GM12873 (cell line): ENCODE results near the gene CALML3.

ENCODE experiments used
- CTCF ChIP-seq: IDR thresholded peaks from 2 replicates; pipeline ENCODE4 v1.5.1; 2012; ENCODE audit warnings: low read depth, mild to moderate bottlenecking, moderate library complexity, low read length, control low read depth; ENCODE audit not compliant: insufficient read depth; ENCODE audit errors: missing control alignments

CALML3 gene

DNA sequence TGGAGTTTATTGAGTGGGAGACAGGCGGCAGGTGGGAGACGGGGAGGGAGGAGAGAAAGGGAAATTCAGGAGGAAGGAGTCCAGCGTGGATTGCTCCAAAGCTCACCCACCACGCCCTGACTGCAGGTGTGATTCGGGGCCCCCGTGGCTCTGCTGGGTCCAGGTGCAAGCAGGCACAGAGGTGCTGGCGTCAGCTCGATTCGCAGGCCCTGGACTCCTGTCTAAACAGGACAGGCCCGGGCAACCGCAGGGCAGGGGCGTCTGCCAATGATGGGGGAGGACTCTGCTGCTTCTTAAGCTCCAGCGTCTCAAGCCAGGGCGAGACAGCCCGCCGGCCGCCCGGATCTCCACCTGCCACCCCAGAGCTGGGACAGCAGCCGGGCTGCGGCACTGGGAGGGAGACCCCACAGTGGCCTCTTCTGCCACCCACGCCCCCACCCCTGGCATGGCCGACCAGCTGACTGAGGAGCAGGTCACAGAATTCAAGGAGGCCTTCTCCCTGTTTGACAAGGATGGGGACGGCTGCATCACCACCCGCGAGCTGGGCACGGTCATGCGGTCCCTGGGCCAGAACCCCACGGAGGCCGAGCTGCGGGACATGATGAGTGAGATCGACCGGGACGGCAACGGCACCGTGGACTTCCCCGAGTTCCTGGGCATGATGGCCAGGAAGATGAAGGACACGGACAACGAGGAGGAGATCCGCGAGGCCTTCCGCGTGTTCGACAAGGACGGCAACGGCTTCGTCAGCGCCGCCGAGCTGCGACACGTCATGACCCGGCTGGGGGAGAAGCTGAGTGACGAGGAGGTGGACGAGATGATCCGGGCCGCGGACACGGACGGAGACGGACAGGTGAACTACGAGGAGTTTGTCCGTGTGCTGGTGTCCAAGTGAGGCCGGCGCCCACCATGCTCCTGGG lies at the start of gene CALML3:
TSS of gene CALML3 (plus strand) at position 321 of the 920 bp plus-strand sequence. CDS start at position 446, 125 bp downstream.
- TF ChIP-seq CTCF = no peak

DNA sequence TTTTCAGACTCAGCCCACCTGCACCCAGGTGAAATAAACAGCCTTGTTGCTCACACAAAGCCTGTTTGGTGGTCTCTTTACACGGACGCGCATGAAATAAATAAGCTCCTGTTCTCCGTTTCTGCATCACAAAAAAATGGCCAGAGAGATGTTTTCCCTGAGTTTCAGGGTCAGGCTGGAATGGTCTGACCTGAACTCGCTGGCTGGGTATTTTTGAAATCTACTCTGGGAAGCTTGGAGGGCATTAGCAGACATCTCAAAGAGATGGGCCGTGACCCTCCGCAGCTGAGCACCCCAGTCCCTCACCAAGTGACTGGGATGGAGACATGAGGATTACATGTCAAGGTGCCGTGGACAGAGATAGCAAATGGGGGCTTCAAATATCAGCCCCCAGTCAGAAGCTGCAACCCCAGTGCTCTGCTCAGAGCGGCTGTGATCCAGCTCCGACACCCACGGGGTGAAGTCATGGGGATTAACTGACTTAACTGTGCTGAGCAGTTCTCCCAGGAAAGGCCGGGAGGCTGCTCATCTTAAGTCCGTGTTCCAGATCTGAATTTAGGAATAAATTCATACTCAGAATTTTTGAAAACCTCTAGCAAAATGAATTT lies 47.7 kb upstream of the CALML3 start:
- no peak for TF ChIP-seq CTCF

- no peak for TF ChIP-seq CTCF
These were observed 46.6 kb upstream of the CALML3 start for GRCh38 chr10:5477948-5478693.

GRCh38 chr10:5478694-5479305 lies 46.0 kb upstream of the CALML3 start:
- no peak for TF ChIP-seq CTCF

DNA sequence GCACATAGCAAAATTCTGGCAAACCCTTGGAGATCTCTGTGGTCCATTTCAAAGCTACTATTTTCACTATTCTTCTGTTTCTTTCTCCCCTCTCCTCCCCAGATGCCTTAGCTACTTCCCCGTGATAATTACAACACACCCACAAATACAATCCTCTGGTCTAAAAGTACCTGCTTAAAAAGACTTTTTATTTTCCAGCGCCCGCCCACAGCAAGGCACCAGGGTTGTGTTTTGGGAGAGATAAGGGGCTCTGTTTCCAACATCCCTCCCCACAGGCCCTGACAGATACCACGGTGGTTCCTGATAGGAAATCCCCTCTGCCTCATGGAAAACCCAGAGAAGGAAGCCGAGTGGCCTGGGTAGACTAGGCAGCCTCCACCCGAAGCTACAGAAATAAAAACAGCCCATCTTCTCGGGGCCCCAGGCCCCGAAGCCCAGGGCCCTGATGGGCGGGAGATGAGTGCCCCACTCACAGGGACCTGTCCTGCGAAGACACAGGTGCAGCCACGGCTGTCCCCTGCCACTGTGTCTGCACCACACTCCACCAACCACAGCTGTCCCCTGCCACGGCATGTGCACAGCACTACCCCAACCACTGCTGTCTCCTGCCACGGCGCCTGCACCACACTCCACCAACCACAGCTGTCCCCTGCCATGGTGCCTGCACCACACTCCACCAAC lies 45.1 kb upstream of the CALML3 start:
- TF ChIP-seq CTCF = no peak

DNA sequence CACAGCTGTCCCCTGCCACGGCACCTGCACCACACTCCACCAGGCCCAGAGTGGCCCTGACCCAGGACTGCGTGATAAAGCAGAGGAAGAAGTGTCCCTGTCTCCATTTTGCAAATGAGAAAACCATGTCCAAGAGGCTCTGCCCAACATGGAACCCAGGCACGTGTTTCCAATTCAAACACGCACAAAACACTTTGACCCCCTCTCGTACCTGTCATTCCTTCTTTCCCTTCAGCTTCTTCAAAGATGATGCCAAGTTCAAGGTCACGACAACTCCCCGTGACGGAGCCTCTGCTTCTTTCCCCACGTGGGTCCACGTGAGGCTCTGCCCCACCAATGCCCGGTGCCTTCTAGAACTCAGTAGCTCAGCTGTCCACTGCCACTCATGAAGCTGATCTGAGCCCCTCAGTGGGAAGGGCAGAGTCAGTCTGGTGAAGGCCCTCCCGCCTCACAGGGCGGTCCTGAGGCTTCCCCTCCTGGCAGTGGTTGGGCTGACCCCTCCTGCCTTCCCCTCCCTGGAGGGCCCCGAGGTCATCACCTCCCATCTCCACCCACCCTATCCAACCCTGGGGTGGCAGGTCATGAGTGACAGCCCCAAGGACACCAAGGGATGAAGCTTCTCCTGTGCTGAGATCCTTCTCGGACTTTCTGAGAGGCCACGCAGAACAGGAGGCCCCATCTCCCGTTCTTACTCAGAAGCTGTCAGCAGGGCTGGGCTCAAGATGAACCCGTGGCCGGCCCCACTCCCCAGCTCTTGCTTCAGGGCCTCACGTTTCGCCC lies 44.4 kb upstream of the CALML3 start:
- no peak for TF ChIP-seq CTCF
